Testis (tissue), 2 donors: ENCODE measurements around the gene RORB.

Source experiments
- CTCF ChIP-seq, 3 experiments: fragments of 450-650 bp in 2 of 3; fragments of 200-600 bp in 1 of 3; sonication (generic) in 1 of 3; IDR thresholded peaks; one replicate each; pipeline ENCODE4 v1.5.1; 2016 to 2019; ENCODE audit warnings: antibody characterized with exemption in 3 of 3, mild to moderate bottlenecking in 2 of 3, moderate library complexity in 1 of 3
- POLR2A ChIP-seq: fragments of 450-650 bp; IDR thresholded peaks from one replicate; pipeline ENCODE4 v1.6.1; 2017; ENCODE audit warnings: antibody characterized with exemption, mild to moderate bottlenecking, moderate library complexity

GRCh38 chr9:74719306-74719705 is 222.2 kb downstream of the RORB start:
- no peak for TF ChIP-seq CTCF (IDR thresholded peaks at IDR 0.05)
- no peak for TF ChIP-seq POLR2A
